HEK293 (cell line): ENCODE results near the gene IKZF2.

ENCODE experiments used
- CTCF ChIA-PET: fragments of 350-600 bp; formaldehyde crosslinking; extraction: SDS; loops from one replicate; lab custom pipeline; 2021; ENCODE audit warnings: antibody characterized with exemption; lab: Yijun Ruan, JAX
- POLR2A ChIA-PET: fragments of 300-600 bp; formaldehyde crosslinking; extraction: SDS; loops from one replicate; lab custom pipeline; 2020; ENCODE audit warnings: antibody characterized with exemption, inconsistent platforms; lab: Yijun Ruan, JAX
- H3K27ac ChIP-seq: fragments of 200-500 bp; sonication (Bioruptor generic); 2 replicates; pipeline ENCODE4 v1.5.1; 2014; ENCODE audit warnings: low read depth, low read length, control low read depth, inconsistent platforms; ENCODE audit errors: extremely low read depth
- H3K36me3 ChIP-seq, 2 experiments: fragments of 200-500 bp in 1 of 2; sonication (Bioruptor generic) in 1 of 2; 1 replicate in 1 of 2; 2 replicates in 1 of 2; pipeline ENCODE4 v1.5.1; 2014 to 2017; ENCODE audit warnings: inconsistent platforms in 2 of 2, low read length in 2 of 2; ENCODE audit not compliant: control insufficient read depth in 2 of 2, insufficient read depth in 1 of 2
- H3K4me1 ChIP-seq: fragments of 200-500 bp; sonication (Bioruptor generic); 2 replicates; pipeline ENCODE4 v1.5.1; 2014; ENCODE audit warnings: mild to moderate bottlenecking, low read length, inconsistent platforms; ENCODE audit not compliant: control insufficient read depth, insufficient read depth
- H3K4me3 ChIP-seq: 2 replicates; pipeline ENCODE4 v1.5.1; 2011; ENCODE audit warnings: low read depth, mild to moderate bottlenecking, control low read depth, low read length, moderate library complexity
- H3K9me3 ChIP-seq: fragments of 200-500 bp; sonication (Bioruptor generic); 2 replicates; pipeline ENCODE4 v1.5.1; 2014; ENCODE audit warnings: low read depth, low read length, inconsistent platforms; ENCODE audit not compliant: control insufficient read depth, insufficient read depth
- GLI4 ChIP-seq: fragments of 450-650 bp; formaldehyde crosslinking; IDR thresholded peaks from 2 replicates; pipeline ENCODE4 v1.5.1; 2016; ENCODE audit warnings: missing biosample characterization, missing genetic modification characterization
- GLIS2 ChIP-seq: fragments of 450-650 bp; formaldehyde crosslinking; IDR thresholded peaks from 2 replicates; pipeline ENCODE4 v1.5.1; 2016; ENCODE audit warnings: missing biosample characterization, missing genetic modification characterization
- HOXA7 ChIP-seq: sonication (generic); formaldehyde crosslinking; IDR thresholded peaks from 2 replicates; pipeline ENCODE4 v1.8.1; 2022; ENCODE audit warnings: missing genetic modification reagents, borderline replicate concordance
- OVOL3 ChIP-seq: fragments of 450-650 bp; formaldehyde crosslinking; IDR thresholded peaks from 2 replicates; pipeline ENCODE4 v1.5.1; 2016; ENCODE audit warnings: missing biosample characterization, missing genetic modification characterization
- YY1 ChIP-seq: fragments of 450-650 bp; formaldehyde crosslinking; IDR thresholded peaks from 2 replicates; pipeline ENCODE4 v1.5.1; 2018; ENCODE audit warnings: missing biosample characterization, missing genetic modification characterization
- ZBTB6 ChIP-seq: fragments of 450-650 bp; formaldehyde crosslinking; IDR thresholded peaks from 2 replicates; pipeline ENCODE4 v1.5.1; 2017; ENCODE audit warnings: missing biosample characterization, missing genetic modification characterization
- ZBTB7A ChIP-seq: fragments of 450-650 bp; formaldehyde crosslinking; IDR thresholded peaks from 2 replicates; pipeline ENCODE4 v1.5.1; 2016; ENCODE audit warnings: low read depth, missing biosample characterization, missing genetic modification characterization
- ZFP37 ChIP-seq: fragments of 450-650 bp; formaldehyde crosslinking; IDR thresholded peaks from 2 replicates; pipeline ENCODE4 v1.5.1; 2016; ENCODE audit warnings: missing biosample characterization, missing genetic modification characterization
- ZNF112 ChIP-seq: fragments of 450-650 bp; formaldehyde crosslinking; IDR thresholded peaks from 2 replicates; pipeline ENCODE4 v1.5.0; 2017; ENCODE audit warnings: missing biosample characterization, missing genetic modification characterization
- ZNF140 ChIP-seq: fragments of 450-650 bp; formaldehyde crosslinking; IDR thresholded peaks from 2 replicates; pipeline ENCODE4 v1.5.1; 2016; ENCODE audit warnings: missing biosample characterization, missing genetic modification characterization
- ZNF18 ChIP-seq: fragments of 450-650 bp; formaldehyde crosslinking; IDR thresholded peaks from 2 replicates; pipeline ENCODE4 v1.5.1; 2016; ENCODE audit warnings: missing biosample characterization, missing genetic modification characterization
- ZNF19 ChIP-seq: fragments of 450-650 bp; formaldehyde crosslinking; IDR thresholded peaks from 2 replicates; pipeline ENCODE4; 2016; ENCODE audit warnings: missing biosample characterization, missing genetic modification characterization, low read depth
- ZNF24 ChIP-seq: fragments of 450-650 bp; formaldehyde crosslinking; IDR thresholded peaks from 2 replicates; pipeline ENCODE4 v1.5.1; 2016; ENCODE audit warnings: missing biosample characterization, missing genetic modification characterization
- ZNF248 ChIP-seq: fragments of 450-650 bp; formaldehyde crosslinking; IDR thresholded peaks from 2 replicates; pipeline ENCODE4 v1.5.1; 2017; ENCODE audit warnings: missing biosample characterization, missing genetic modification characterization
- ZNF266 ChIP-seq: fragments of 450-650 bp; formaldehyde crosslinking; IDR thresholded peaks from 2 replicates; pipeline ENCODE4 v1.5.1; 2016; ENCODE audit warnings: missing biosample characterization, missing genetic modification characterization, low read depth
- ZNF274 ChIP-seq, 2 experiments: fragments of 200-500 bp in 1 of 2; fragments of 450-650 bp in 1 of 2; sonication (Bioruptor generic) in 1 of 2; formaldehyde crosslinking in 1 of 2; IDR thresholded peaks; 2 replicates each; pipeline versions ENCODE4 v1.5.1 to v1.6.1; 2014 to 2016; ENCODE audit warnings: borderline replicate concordance in 1 of 2, inconsistent platforms in 1 of 2, low read length in 1 of 2, missing biosample characterization in 1 of 2, missing genetic modification characterization in 1 of 2
- ZNF302 ChIP-seq: fragments of 450-650 bp; formaldehyde crosslinking; IDR thresholded peaks from 2 replicates; pipeline ENCODE4 v1.5.1; 2016; ENCODE audit warnings: missing biosample characterization, missing genetic modification characterization, low read depth
- ZNF350 ChIP-seq: fragments of 450-650 bp; formaldehyde crosslinking; IDR thresholded peaks from 2 replicates; pipeline ENCODE4 v1.5.0; 2017; ENCODE audit warnings: missing biosample characterization, mild to moderate bottlenecking, missing genetic modification characterization
- ZNF501 ChIP-seq: fragments of 450-650 bp; formaldehyde crosslinking; IDR thresholded peaks from 2 replicates; pipeline ENCODE4 v1.5.1; 2016; ENCODE audit warnings: missing biosample characterization, missing genetic modification characterization
- ZNF510 ChIP-seq: fragments of 450-650 bp; formaldehyde crosslinking; IDR thresholded peaks from 2 replicates; pipeline ENCODE4 v1.5.1; 2018; ENCODE audit warnings: mild to moderate bottlenecking, missing genetic modification characterization, missing biosample characterization; ENCODE audit not compliant: insufficient replicate concordance
- ZNF585B ChIP-seq: fragments of 450-650 bp; formaldehyde crosslinking; IDR thresholded peaks from 2 replicates; pipeline ENCODE4 v1.5.1; 2016; ENCODE audit warnings: missing biosample characterization, missing genetic modification characterization
- ZNF837 ChIP-seq: fragments of 450-650 bp; formaldehyde crosslinking; IDR thresholded peaks from 2 replicates; pipeline ENCODE4 v1.5.1; 2016; ENCODE audit warnings: missing biosample characterization, missing genetic modification characterization
- TF ChIP-seq, protein P1 (sequence below): fragments of 450-650 bp; IDR thresholded peaks from 2 replicates; pipeline ENCODE4 v1.5.1; 2018; ENCODE audit warnings: missing biosample characterization, missing genetic modification characterization
- TF ChIP-seq, protein P2 (sequence below): fragments of 450-650 bp; formaldehyde crosslinking; IDR thresholded peaks from 2 replicates; pipeline ENCODE4 v1.5.1; 2016; ENCODE audit warnings: missing biosample characterization, missing genetic modification characterization, low read depth

IKZF2 gene

DNA sequence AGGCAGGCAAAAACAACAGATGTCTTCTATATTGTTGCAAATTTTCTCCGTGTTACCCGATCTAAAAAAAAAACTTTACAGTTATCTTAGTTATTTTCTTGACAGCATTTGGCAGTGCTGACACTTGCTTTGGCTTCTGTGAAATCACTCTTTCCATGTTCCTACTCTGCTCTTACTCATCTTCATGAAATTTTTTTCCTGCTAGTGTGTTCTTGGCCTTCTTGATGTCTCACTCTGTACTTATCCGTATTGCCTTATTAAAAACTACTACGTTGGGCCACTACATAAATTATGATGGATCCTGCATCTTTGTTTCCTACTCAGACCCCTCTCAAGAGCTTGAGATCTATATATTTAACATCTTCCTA lies 134.4 kb downstream of the IKZF2 start:
- Histone ChIP-seq H3K36me3 (no peaks in the 10 kb centered on the region), H3K27ac (no peak overlapping the region), H3K9me3 (no peaks in the 10 kb centered on the region), H3K4me3 (no peak overlapping the region), H3K4me1 (no peaks in the 10 kb centered on the region)
- CTCF ChIA-PET, result no interaction called here
- no peak for TF ChIP-seq GLI4 (tag by site-specific recombination)
- no peak for TF ChIP-seq ZNF19 (tag by site-specific recombination)
- TF ChIP-seq ZNF248 (tag by site-specific recombination), result no peak
- TF ChIP-seq ZNF302 (tag by site-specific recombination), result no peak
- no peak for TF ChIP-seq ZNF140 (tag by site-specific recombination)
- no peak for TF ChIP-seq ZBTB6 (tag by site-specific recombination)
- no peak for TF ChIP-seq ZNF501 (tag by site-specific recombination)
- POLR2A ChIA-PET, result no interaction called here

DNA sequence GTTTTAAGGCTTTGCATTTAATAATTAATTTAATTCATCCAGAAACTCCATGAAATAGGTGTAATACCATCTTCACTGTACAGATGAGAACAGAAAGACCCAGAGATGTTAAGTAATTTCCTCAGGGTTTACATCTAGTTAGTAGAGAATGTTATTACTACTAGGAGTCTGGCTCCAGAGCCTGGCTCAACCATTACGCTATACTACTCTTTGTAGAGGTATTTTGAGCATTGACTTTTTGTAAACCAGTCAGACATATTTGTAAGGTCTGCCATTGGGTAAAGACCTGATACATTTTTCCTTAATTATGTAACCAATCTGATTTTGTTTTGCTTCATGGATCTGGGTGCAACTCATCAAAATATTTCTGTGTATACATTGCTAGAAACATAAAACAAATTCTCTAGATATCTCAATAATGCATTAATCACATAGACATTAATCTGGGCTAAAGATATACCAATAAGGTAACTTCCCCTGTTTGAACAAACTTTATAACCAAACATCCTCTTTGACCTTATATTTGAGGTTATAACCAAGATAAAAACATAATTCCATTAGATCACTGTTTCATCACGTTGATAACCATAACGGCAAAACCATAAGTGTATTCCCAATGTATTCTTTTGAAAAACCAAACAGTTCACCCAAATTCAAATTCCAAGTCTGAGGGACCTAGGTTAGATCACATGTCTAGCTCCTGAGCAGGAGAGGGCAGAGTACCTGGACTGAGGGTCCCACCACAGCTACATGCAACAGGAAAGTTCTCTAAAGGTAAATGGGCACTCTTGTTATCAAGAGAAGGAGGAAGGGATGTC lies 135.0 kb downstream of the IKZF2 start:
- ChIA-PET POLR2A (no interaction called here), CTCF (no interaction called here)
- Histone ChIP-seq H3K36me3 (no peaks in the 10 kb centered on the region), H3K27ac (no peak overlapping the region), H3K9me3 (no peaks in the 10 kb centered on the region), H3K4me3 (no peak overlapping the region), H3K4me1 (no peaks in the 10 kb centered on the region)
- no peak for TF ChIP-seq ZNF585B
- TF ChIP-seq, protein P1, sequence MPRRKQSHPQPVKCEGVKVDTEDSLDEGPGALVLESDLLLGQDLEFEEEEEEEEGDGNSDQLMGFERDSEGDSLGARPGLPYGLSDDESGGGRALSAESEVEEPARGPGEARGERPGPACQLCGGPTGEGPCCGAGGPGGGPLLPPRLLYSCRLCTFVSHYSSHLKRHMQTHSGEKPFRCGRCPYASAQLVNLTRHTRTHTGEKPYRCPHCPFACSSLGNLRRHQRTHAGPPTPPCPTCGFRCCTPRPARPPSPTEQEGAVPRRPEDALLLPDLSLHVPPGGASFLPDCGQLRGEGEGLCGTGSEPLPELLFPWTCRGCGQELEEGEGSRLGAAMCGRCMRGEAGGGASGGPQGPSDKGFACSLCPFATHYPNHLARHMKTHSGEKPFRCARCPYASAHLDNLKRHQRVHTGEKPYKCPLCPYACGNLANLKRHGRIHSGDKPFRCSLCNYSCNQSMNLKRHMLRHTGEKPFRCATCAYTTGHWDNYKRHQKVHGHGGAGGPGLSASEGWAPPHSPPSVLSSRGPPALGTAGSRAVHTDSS (tag by site-specific recombination), result no peak

- H3K36me3 ChIP-seq, result no peaks in the 10 kb centered on the region
- ChIA-PET POLR2A (no interaction called here), CTCF (interaction anchor here (0.6 kb wide), 1 partner anchor 1532 kb away, joined by 3 read pairs; no protein-coding TSS in a partner anchor)
- TF ChIP-seq HOXA7 (no peak), ZFP37 (tag by site-specific recombination) (no peak), ZNF510 (tag by site-specific recombination) (no peak), ZNF24 (no peak), ZNF266 (no peak), ZNF18 (tag by site-specific recombination) (no peak), OVOL3 (tag by site-specific recombination) (no peak), ZNF350 (no peak), ZNF112 (no peak), ZBTB7A (tag by site-specific recombination) (no peak), ZNF274 (IDR thresholded peaks at IDR 0.05; ENCODE audit: low read length) (no peak), ZNF274 (tag by site-specific recombination; IDR thresholded peaks at IDR 0.05; ENCODE audit: borderline replicate concordance) (no peak), GLIS2 (tag by site-specific recombination) (no peak), YY1 (tag by site-specific recombination) (no peak), ZNF837 (tag by site-specific recombination) (no peak)
- TF ChIP-seq, protein P2, sequence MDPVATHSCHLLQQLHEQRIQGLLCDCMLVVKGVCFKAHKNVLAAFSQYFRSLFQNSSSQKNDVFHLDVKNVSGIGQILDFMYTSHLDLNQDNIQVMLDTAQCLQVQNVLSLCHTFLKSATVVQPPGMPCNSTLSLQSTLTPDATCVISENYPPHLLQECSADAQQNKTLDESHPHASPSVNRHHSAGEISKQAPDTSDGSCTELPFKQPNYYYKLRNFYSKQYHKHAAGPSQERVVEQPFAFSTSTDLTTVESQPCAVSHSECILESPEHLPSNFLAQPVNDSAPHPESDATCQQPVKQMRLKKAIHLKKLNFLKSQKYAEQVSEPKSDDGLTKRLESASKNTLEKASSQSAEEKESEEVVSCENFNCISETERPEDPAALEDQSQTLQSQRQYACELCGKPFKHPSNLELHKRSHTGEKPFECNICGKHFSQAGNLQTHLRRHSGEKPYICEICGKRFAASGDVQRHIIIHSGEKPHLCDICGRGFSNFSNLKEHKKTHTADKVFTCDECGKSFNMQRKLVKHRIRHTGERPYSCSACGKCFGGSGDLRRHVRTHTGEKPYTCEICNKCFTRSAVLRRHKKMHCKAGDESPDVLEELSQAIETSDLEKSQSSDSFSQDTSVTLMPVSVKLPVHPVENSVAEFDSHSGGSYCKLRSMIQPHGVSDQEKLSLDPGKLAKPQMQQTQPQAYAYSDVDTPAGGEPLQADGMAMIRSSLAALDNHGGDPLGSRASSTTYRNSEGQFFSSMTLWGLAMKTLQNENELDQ (tag by site-specific recombination), result no peak
These were observed 135.8 kb downstream of the IKZF2 start for GRCh38 chr2:213015387-213016165.

More at GRCh38 chr2:213015387-213016165, 135.8 kb downstream of the IKZF2 start:
- Histone ChIP-seq H3K4me1 (no peaks in the 10 kb centered on the region), H3K9me3 (no peaks in the 10 kb centered on the region), H3K4me3 (no peak overlapping the region), H3K27ac (no peak overlapping the region)
